ENCODE results near the gene ALKBH6.

ALKBH6 gene

GRCh38 chr19:35992907-35993765, 20.9 kb downstream of the ALKBH6 start:
- CTCF ChIA-PET, result interaction anchor here (0.6 kb wide), 2 partner anchors 35 to 183 kb away, joined by 3 to 4 read pairs; no protein-coding TSS in a partner anchor
- TF ChIP-seq TARDBP (IDR thresholded peaks at IDR 0.05), result no peak
- no peak for TF ChIP-seq BHLHE40 (IDR thresholded peaks at IDR 0.05; ENCODE audit: borderline replicate concordance)
- TF ChIP-seq FOXK2 (IDR thresholded peaks at IDR 0.05), result no peak
- TF ChIP-seq L3MBTL2 (conservative IDR thresholded peaks at IDR 0.05), result no peak
- no peak for TF ChIP-seq HDGF (IDR thresholded peaks at IDR 0.05; ENCODE audit: borderline replicate concordance)
- TF ChIP-seq FOXA1 (IDR thresholded peaks at IDR 0.05), result no peak
- TF ChIP-seq SP1 (IDR thresholded peaks at IDR 0.05), result no peak
- no peak for TF ChIP-seq PKNOX1 (IDR thresholded peaks at IDR 0.05)
- TF ChIP-seq CTBP1 (IDR thresholded peaks at IDR 0.05; ENCODE audit: borderline replicate concordance), result no peak
- no peak for TF ChIP-seq LEF1 (IDR thresholded peaks at IDR 0.05; ENCODE audit: borderline replicate concordance)
- no peak for TF ChIP-seq SUZ12 (IDR thresholded peaks at IDR 0.05)
- no peak for TF ChIP-seq ARNT (IDR thresholded peaks at IDR 0.05)
- no peak for TF ChIP-seq ELF4 (IDR thresholded peaks at IDR 0.05)
- no peak for TF ChIP-seq FOXM1 (IDR thresholded peaks at IDR 0.05; ENCODE audit: borderline replicate concordance)
- no peak for TF ChIP-seq NFRKB (IDR thresholded peaks at IDR 0.05)
- TF ChIP-seq ZNF384 (IDR thresholded peaks at IDR 0.05), result no peak
- DNase-seq (ENCODE audit: extremely low spot score), result no peak
- POLR2A ChIA-PET, result interaction anchor here (1.0 to 1.3 kb wide), 2 partner anchors 21 to 122 kb away, joined by 3 read pairs; partner anchors contain the start of genes ALKBH6, POLR2I and TBCB

GRCh38 chr19:35991731-35992450, 22.1 kb downstream of the ALKBH6 start:
- no peak for TF ChIP-seq FOXA1 (IDR thresholded peaks at IDR 0.05)
- no peak for TF ChIP-seq FOXM1 (IDR thresholded peaks at IDR 0.05; ENCODE audit: borderline replicate concordance)
- TF ChIP-seq CTBP1 (IDR thresholded peaks at IDR 0.05; ENCODE audit: borderline replicate concordance), result no peak
- TF ChIP-seq SUZ12 (IDR thresholded peaks at IDR 0.05), result no peak
- TF ChIP-seq LEF1 (IDR thresholded peaks at IDR 0.05; ENCODE audit: borderline replicate concordance), result no peak
- CTCF ChIA-PET, result interaction anchor here (0.5 kb wide), 1 partner anchor 108 kb away, joined by 4 read pairs; no protein-coding TSS in a partner anchor
- POLR2A ChIA-PET, result interaction anchor here (1.3 kb wide), 1 partner anchor 62 kb away, joined by 4 read pairs; the partner anchor contains the start of gene THAP8
- no peak for DNase-seq (ENCODE audit: extremely low spot score)

DNA sequence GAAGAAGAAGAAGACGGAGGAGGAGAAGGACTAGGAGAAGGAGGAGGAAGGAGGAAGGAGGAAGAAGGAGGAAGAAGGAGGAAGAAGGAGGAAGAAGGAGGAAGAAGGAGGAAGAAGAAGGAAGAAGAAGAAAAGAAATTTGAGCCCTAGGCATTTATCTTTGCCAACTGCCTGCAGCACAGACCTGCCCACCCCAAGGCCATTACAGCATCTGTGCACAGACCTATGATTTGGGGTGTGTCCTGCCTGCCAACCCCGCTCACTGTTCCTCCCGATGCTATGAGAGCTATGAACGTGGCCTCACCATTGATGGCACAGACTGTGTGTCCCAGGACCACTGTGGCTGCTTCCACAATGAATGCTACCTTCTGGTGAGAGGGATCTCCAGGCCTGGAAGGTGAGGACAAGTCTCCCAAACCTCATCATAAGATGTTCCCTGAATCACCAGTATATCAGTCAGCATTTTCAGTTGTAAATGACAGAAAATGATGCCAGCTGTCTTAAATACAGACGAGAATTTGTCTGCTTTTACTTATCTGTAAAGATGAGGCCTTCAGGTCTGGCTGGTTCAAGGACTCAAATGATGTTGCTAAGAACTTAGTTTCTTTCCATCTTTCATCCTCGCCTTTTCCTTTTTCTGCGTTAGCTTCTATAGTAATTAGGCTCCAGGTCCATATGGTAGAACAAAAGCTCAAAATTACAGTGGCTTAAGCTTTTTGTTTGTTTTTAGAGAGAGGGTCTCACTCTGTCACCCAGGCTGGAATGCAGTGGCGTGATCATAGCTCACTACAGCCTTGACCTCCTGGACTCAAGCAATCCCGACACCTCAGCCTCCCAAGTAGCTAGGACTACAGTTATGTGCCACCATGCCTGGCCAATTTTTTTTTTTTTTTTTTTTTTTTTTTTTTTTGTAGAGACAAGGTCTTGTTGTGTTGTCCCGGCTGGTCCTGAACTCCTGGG, 23.0 kb downstream of the ALKBH6 start:
- ChIA-PET POLR2A (interaction anchor here (1.3 kb wide), 1 partner anchor 63 kb away, joined by 4 read pairs; the partner anchor contains the start of gene THAP8), CTCF (interaction anchor here (0.5 to 0.6 kb wide), 2 partner anchors 65 to 107 kb away, joined by 3 to 4 read pairs; no protein-coding TSS in a partner anchor)
- DNase-seq (ENCODE audit: extremely low spot score), result no peak
- no peak for TF ChIP-seq HDGF (IDR thresholded peaks at IDR 0.05; ENCODE audit: borderline replicate concordance)
- TF ChIP-seq L3MBTL2 (conservative IDR thresholded peaks at IDR 0.05), result no peak
- no peak for TF ChIP-seq CTBP1 (IDR thresholded peaks at IDR 0.05; ENCODE audit: borderline replicate concordance)
- TF ChIP-seq NFRKB (IDR thresholded peaks at IDR 0.05), result no peak
- no peak for TF ChIP-seq FOXM1 (IDR thresholded peaks at IDR 0.05; ENCODE audit: borderline replicate concordance)
- TF ChIP-seq SUZ12 (IDR thresholded peaks at IDR 0.05), result no peak
- TF ChIP-seq FOXK2 (IDR thresholded peaks at IDR 0.05), result no peak
- TF ChIP-seq BHLHE40 (IDR thresholded peaks at IDR 0.05; ENCODE audit: borderline replicate concordance), result no peak
- no peak for TF ChIP-seq ELF4 (IDR thresholded peaks at IDR 0.05)
- TF ChIP-seq ARNT (IDR thresholded peaks at IDR 0.05), result no peak
- no peak for TF ChIP-seq FOXA1 (IDR thresholded peaks at IDR 0.05)
- no peak for TF ChIP-seq PKNOX1 (IDR thresholded peaks at IDR 0.05)
- no peak for TF ChIP-seq TARDBP (IDR thresholded peaks at IDR 0.05)
- TF ChIP-seq SP1 (IDR thresholded peaks at IDR 0.05), result no peak
- TF ChIP-seq LEF1 (IDR thresholded peaks at IDR 0.05; ENCODE audit: borderline replicate concordance), result no peak

DNA sequence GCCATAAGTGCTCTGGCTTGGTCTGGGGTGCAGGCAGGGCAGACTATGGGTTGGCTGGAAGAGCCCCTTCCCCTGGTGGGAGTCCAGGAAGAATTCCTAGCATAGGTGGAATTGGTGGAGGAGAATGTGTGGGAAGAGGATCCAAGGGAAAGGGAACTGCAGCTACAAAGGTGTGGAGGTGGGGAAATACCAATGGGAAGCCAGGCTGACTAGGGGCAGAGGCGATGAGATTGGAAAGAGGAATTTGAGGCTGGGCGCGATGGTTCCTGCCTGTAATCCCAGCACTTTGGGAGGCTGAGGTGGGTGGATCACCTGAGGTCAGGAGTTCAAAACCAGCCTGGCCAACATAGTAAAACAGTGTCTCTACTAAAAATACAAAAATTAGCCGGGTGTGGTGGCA, 23.9 kb downstream of the ALKBH6 start:
- ChIA-PET POLR2A (no interaction called here), CTCF (no interaction called here)
- DNase-seq (ENCODE audit: extremely low spot score), result no peak
- TF ChIP-seq TARDBP (IDR thresholded peaks at IDR 0.05), result no peak
- no peak for TF ChIP-seq PKNOX1 (IDR thresholded peaks at IDR 0.05)
- no peak for TF ChIP-seq FOXA1 (IDR thresholded peaks at IDR 0.05)
- no peak for TF ChIP-seq SP1 (IDR thresholded peaks at IDR 0.05)
- TF ChIP-seq FOXK2 (IDR thresholded peaks at IDR 0.05), result no peak
- no peak for TF ChIP-seq SUZ12 (IDR thresholded peaks at IDR 0.05)
- TF ChIP-seq ARNT (IDR thresholded peaks at IDR 0.05), result no peak
- TF ChIP-seq CTBP1 (IDR thresholded peaks at IDR 0.05; ENCODE audit: borderline replicate concordance), result no peak
- no peak for TF ChIP-seq HDGF (IDR thresholded peaks at IDR 0.05; ENCODE audit: borderline replicate concordance)
- no peak for TF ChIP-seq L3MBTL2 (conservative IDR thresholded peaks at IDR 0.05)
- TF ChIP-seq NFRKB (IDR thresholded peaks at IDR 0.05), result no peak
- TF ChIP-seq FOXM1 (IDR thresholded peaks at IDR 0.05; ENCODE audit: borderline replicate concordance), result no peak
- TF ChIP-seq BHLHE40 (IDR thresholded peaks at IDR 0.05; ENCODE audit: borderline replicate concordance), result no peak
- no peak for TF ChIP-seq LEF1 (IDR thresholded peaks at IDR 0.05; ENCODE audit: borderline replicate concordance)
- no peak for TF ChIP-seq ELF4 (IDR thresholded peaks at IDR 0.05)
- no peak for TF ChIP-seq ZNF384 (IDR thresholded peaks at IDR 0.05)
